HG02938 (cell line): Measurements from ENCODE around the gene DISC1.
"Not testable (repeated sequence)": the region's sequence is repeated elsewhere in the genome, so short reads cannot be mapped to it uniquely, and the experiment has no call there.

Experiments used
- ATAC-seq: cut with Tn5 transposase; IDR thresholded peaks from one replicate; pipeline ENCODE4 v1.9.1; 2021; ENCODE audit warnings: mild to moderate bottlenecking, moderate library complexity; ENCODE audit not compliant: unreplicated experiment

DISC1 gene

GRCh38 chr1:231943084-231943483 lies 316.5 kb downstream of the DISC1 start:
- ATAC-seq, result no peak

GRCh38 chr1:231948102-231948501 lies 321.5 kb downstream of the DISC1 start:
- not testable (repeated sequence) for ATAC-seq

GRCh38 chr1:231949277-231950091 lies 322.9 kb downstream of the DISC1 start:
- ATAC-seq, result no peak

GRCh38 chr1:231950331-231951128 lies 323.9 kb downstream of the DISC1 start:
- no peak for ATAC-seq

- no peak for ATAC-seq
Measured at GRCh38 chr1:231951374-231951773, 324.8 kb downstream of the DISC1 start.

GRCh38 chr1:231952154-231952553 lies 325.6 kb downstream of the DISC1 start:
- no peak for ATAC-seq

- ATAC-seq, result no peak
Measured at GRCh38 chr1:231953660-231954059, 327.1 kb downstream of the DISC1 start.

- no peak for ATAC-seq
Measured at GRCh38 chr1:231954751-231955150, 328.2 kb downstream of the DISC1 start.

GRCh38 chr1:231957359-231957758 lies 330.8 kb downstream of the DISC1 start:
- no peak for ATAC-seq

- no peak for ATAC-seq
Measured at GRCh38 chr1:231958448-231958847, 331.9 kb downstream of the DISC1 start.

- ATAC-seq, result no peak
Measured at GRCh38 chr1:231959225-231959884, 332.8 kb downstream of the DISC1 start.

GRCh38 chr1:231961801-231962200 lies 335.2 kb downstream of the DISC1 start:
- not testable (repeated sequence) for ATAC-seq

- ATAC-seq, result no peak
Measured at GRCh38 chr1:231962636-231963035, 336.0 kb downstream of the DISC1 start.

GRCh38 chr1:231964241-231964640 lies 337.7 kb downstream of the DISC1 start:
- ATAC-seq, result no peak

- no peak for ATAC-seq
Measured at GRCh38 chr1:231964961-231965360, 338.4 kb downstream of the DISC1 start.

GRCh38 chr1:231965615-231966014 lies 339.0 kb downstream of the DISC1 start:
- ATAC-seq, result no peak

GRCh38 chr1:231966983-231967382 lies 340.4 kb downstream of the DISC1 start:
- no peak for ATAC-seq

GRCh38 chr1:231969076-231969475 lies 342.5 kb downstream of the DISC1 start:
- ATAC-seq, result no peak

- not testable (repeated sequence) for ATAC-seq
Measured at GRCh38 chr1:231969761-231970160, 343.2 kb downstream of the DISC1 start.

GRCh38 chr1:231970684-231971083 lies 344.1 kb downstream of the DISC1 start:
- no peak for ATAC-seq

- ATAC-seq, result no peak
Measured at GRCh38 chr1:231971397-231972110, 345.0 kb downstream of the DISC1 start.
